Activated CD4-positive, alpha-beta T cell treated with anti-CD3 and anti-CD28 coated beads, Interleukin-2, amount 10 ng/mL, durations not matched to agents 24 days and 14 days (primary cell): Measurements from ENCODE around the gene PSME4. TPM values are rescaled to one million over a fixed set of nuclear protein-coding genes. Genes with fewer than 3 reads are reported as not detected.

ENCODE experiments used
- DNase-seq: peaks from one replicate; pipeline ENCODE4 v3.0.0; 2022
- H3K27ac Mint-ChIP-seq: one replicate; pipeline ENCODE4 v1.8.0; 2022; ENCODE audit warnings: mild to moderate bottlenecking, mixed read lengths
- H3K27me3 Mint-ChIP-seq: one replicate; pipeline ENCODE4 v1.8.0; 2022; ENCODE audit warnings: mixed read lengths
- H3K36me3 Mint-ChIP-seq: one replicate; pipeline ENCODE4 v1.8.0; 2022; ENCODE audit warnings: low read depth, mild to moderate bottlenecking, mixed read lengths
- H3K4me1 Mint-ChIP-seq: one replicate; pipeline ENCODE4 v1.8.0; 2021; ENCODE audit warnings: mixed read lengths
- H3K4me3 Mint-ChIP-seq: one replicate; pipeline ENCODE4 v1.8.0; 2022; ENCODE audit warnings: mild to moderate bottlenecking, moderate library complexity, mixed read lengths
- H3K9me3 Mint-ChIP-seq: one replicate; pipeline ENCODE4 v1.8.0; 2021; ENCODE audit warnings: mixed read lengths
- intact Hi-C: fragments of 100-400 bp; cut with micrococcal nuclease; formaldehyde crosslinking; loops from one replicate; pipeline ENCODE4 v1.15.1; 2023
- total RNA-seq: library from RNA; stranded (reverse); gene quantifications from 2 replicates; pipeline ENCODE4 v1.2.3, GENCODE V29; 2022

The PSME4 gene
- total RNA-seq, result 49.6 and 52.1 TPM in 2 replicates

- DNase-seq, result peak; percentile 98
- Mint-ChIP-seq H3K9me3 (no peaks in the 10 kb centered on the region), H3K27me3 (no peaks in the 10 kb centered on the region), H3K4me3 (peak within 1 kb of the TSS; percentile 93), H3K4me1 (peaks cover 28% of the 10 kb centered on the region), H3K36me3 (peaks cover 31% of the 10 kb centered on the region), H3K27ac (peak within 1 kb of the TSS; percentile 97)
- intact Hi-C loops, result loop anchor here (1.0 to 5.0 kb wide), 6 partner anchors 24 to 1646 kb away; partner anchors contain the start of genes ACYP2, CHAC2 and PPP4R3B
Measured at GRCh38 chr2:53970724-53971602, at the start of gene PSME4. PSME4 (minus strand) TSS chr2:53970993; CDS start chr2:53970784, 209 bp downstream.

- no peak for DNase-seq
- Mint-ChIP-seq H3K9me3 (peaks cover 5% of the 10 kb centered on the region), H3K27ac (no peak overlapping the region), H3K36me3 (peaks cover 4% of the 10 kb centered on the region), H3K4me1 (peaks cover 22% of the 10 kb centered on the region), H3K4me3 (no peak overlapping the region), H3K27me3 (no peaks in the 10 kb centered on the region)
- intact Hi-C loops, result no loop called here
Measured at GRCh38 chr2:54015798-54016699, 45.3 kb upstream of the PSME4 start.

GRCh38 chr2:54013996-54014395 is 43.2 kb upstream of the PSME4 start:
- Mint-ChIP-seq H3K4me3 (peak overlapping the region; percentile 69), H3K27ac (peak overlapping the region; percentile 71), H3K27me3 (no peaks in the 10 kb centered on the region), H3K4me1 (peaks cover 23% of the 10 kb centered on the region), H3K36me3 (peaks cover 2% of the 10 kb centered on the region), H3K9me3 (no peaks in the 10 kb centered on the region)
- DNase-seq, result peak; percentile 66
- intact Hi-C loops, result no loop called here

GRCh38 chr2:54012538-54013141 is 41.8 kb upstream of the PSME4 start:
- Mint-ChIP-seq H3K4me3 (no peak overlapping the region), H3K27me3 (no peaks in the 10 kb centered on the region), H3K27ac (no peak overlapping the region), H3K4me1 (peaks cover 23% of the 10 kb centered on the region), H3K36me3 (peaks cover 2% of the 10 kb centered on the region), H3K9me3 (no peaks in the 10 kb centered on the region)
- DNase-seq, result no peak
- intact Hi-C loops, result no loop called here

- no peak overlapping the region for H3K4me3 Mint-ChIP-seq
- intact Hi-C loops, result no loop called here
- H3K4me1 Mint-ChIP-seq, result peaks cover 20% of the 10 kb centered on the region
- no peaks in the 10 kb centered on the region for H3K9me3 Mint-ChIP-seq
- no peaks in the 10 kb centered on the region for H3K27me3 Mint-ChIP-seq
- DNase-seq, result no peak
- no peak overlapping the region for H3K27ac Mint-ChIP-seq
- H3K36me3 Mint-ChIP-seq, result peaks cover 2% of the 10 kb centered on the region
Measured at GRCh38 chr2:54009549-54009948, 38.8 kb upstream of the PSME4 start.

- DNase-seq, result no peak
- Mint-ChIP-seq H3K9me3 (no peaks in the 10 kb centered on the region), H3K27me3 (no peaks in the 10 kb centered on the region), H3K27ac (no peak overlapping the region), H3K4me1 (peaks cover 10% of the 10 kb centered on the region), H3K36me3 (peaks cover 2% of the 10 kb centered on the region), H3K4me3 (no peak overlapping the region)
- intact Hi-C loops, result no loop called here
Measured at GRCh38 chr2:54008439-54008838, 37.6 kb upstream of the PSME4 start.

GRCh38 chr2:54000524-54000923 is 29.7 kb upstream of the PSME4 start:
- no peaks in the 10 kb centered on the region for H3K4me1 Mint-ChIP-seq
- H3K27me3 Mint-ChIP-seq, result no peaks in the 10 kb centered on the region
- no peak for DNase-seq
- intact Hi-C loops, result no loop called here
- H3K9me3 Mint-ChIP-seq, result no peaks in the 10 kb centered on the region
- H3K27ac Mint-ChIP-seq, result no peak overlapping the region
- no peak overlapping the region for H3K4me3 Mint-ChIP-seq
- H3K36me3 Mint-ChIP-seq, result no peaks in the 10 kb centered on the region

- Mint-ChIP-seq H3K36me3 (no peaks in the 10 kb centered on the region), H3K9me3 (no peaks in the 10 kb centered on the region), H3K4me1 (peaks cover under 1% of the 10 kb centered on the region), H3K27me3 (no peaks in the 10 kb centered on the region), H3K27ac (no peak overlapping the region), H3K4me3 (no peak overlapping the region)
- no peak for DNase-seq
- intact Hi-C loops, result no loop called here
Measured at GRCh38 chr2:54000122-54000521, 29.3 kb upstream of the PSME4 start.

- peaks cover 8% of the 10 kb centered on the region for H3K4me1 Mint-ChIP-seq
- H3K27me3 Mint-ChIP-seq, result no peaks in the 10 kb centered on the region
- H3K27ac Mint-ChIP-seq, result no peak overlapping the region
- no peak for DNase-seq
- H3K4me3 Mint-ChIP-seq, result no peak overlapping the region
- intact Hi-C loops, result no loop called here
- no peaks in the 10 kb centered on the region for H3K9me3 Mint-ChIP-seq
- H3K36me3 Mint-ChIP-seq, result no peaks in the 10 kb centered on the region
Measured at GRCh38 chr2:53998834-53999233, 28.0 kb upstream of the PSME4 start.

GRCh38 chr2:53994818-53995808 is 24.3 kb upstream of the PSME4 start:
- intact Hi-C loops, result loop anchor here (1.0 to 2.0 kb wide), 4 partner anchors 24 to 120 kb away; partner anchors contain the start of genes ACYP2 and PSME4
- H3K36me3 Mint-ChIP-seq, result peaks cover 4% of the 10 kb centered on the region
- peak overlapping the region; percentile 68 for H3K27ac Mint-ChIP-seq
- peaks cover 20% of the 10 kb centered on the region for H3K4me1 Mint-ChIP-seq
- H3K4me3 Mint-ChIP-seq, result peak overlapping the region; percentile 58
- DNase-seq, result peak; percentile 69
- H3K27me3 Mint-ChIP-seq, result no peaks in the 10 kb centered on the region
- H3K9me3 Mint-ChIP-seq, result peaks cover 6% of the 10 kb centered on the region

- DNase-seq, result no peak
- Mint-ChIP-seq H3K36me3 (peaks cover 7% of the 10 kb centered on the region), H3K27ac (no peak overlapping the region), H3K4me3 (no peak overlapping the region), H3K9me3 (peaks cover 6% of the 10 kb centered on the region), H3K4me1 (peaks cover 23% of the 10 kb centered on the region), H3K27me3 (no peaks in the 10 kb centered on the region)
- intact Hi-C loops, result no loop called here
Measured at GRCh38 chr2:53991948-53992347, 21.2 kb upstream of the PSME4 start.

- H3K27me3 Mint-ChIP-seq, result no peaks in the 10 kb centered on the region
- H3K4me1 Mint-ChIP-seq, result peaks cover 15% of the 10 kb centered on the region
- H3K36me3 Mint-ChIP-seq, result peaks cover 7% of the 10 kb centered on the region
- DNase-seq, result no peak
- no peak overlapping the region for H3K27ac Mint-ChIP-seq
- no peak overlapping the region for H3K4me3 Mint-ChIP-seq
- intact Hi-C loops, result loop anchor here (10.0 kb wide), 1 partner anchor 765 kb away; no protein-coding TSS in a partner anchor
- H3K9me3 Mint-ChIP-seq, result peaks cover 6% of the 10 kb centered on the region
Measured at GRCh38 chr2:53989210-53989862, 18.5 kb upstream of the PSME4 start.
